SH-SY5Y (cell line): ENCODE data around the gene ARL6IP5.

ENCODE experiments used
- GATA2 ChIP-seq: IDR thresholded peaks from 2 replicates; pipeline ENCODE4 v1.6.1; 2011; ENCODE audit warnings: mild to moderate bottlenecking, low read depth, low read length
- GATA3 ChIP-seq: IDR thresholded peaks from 2 replicates; pipeline ENCODE4 v1.6.1; 2011; ENCODE audit warnings: low read depth, mild to moderate bottlenecking, low read length, moderate library complexity

ARL6IP5 gene

GRCh38 chr3:69120879-69121464 lies 36.2 kb downstream of the ARL6IP5 start:
- TF ChIP-seq GATA2 (no peak), GATA3 (no peak)

DNA sequence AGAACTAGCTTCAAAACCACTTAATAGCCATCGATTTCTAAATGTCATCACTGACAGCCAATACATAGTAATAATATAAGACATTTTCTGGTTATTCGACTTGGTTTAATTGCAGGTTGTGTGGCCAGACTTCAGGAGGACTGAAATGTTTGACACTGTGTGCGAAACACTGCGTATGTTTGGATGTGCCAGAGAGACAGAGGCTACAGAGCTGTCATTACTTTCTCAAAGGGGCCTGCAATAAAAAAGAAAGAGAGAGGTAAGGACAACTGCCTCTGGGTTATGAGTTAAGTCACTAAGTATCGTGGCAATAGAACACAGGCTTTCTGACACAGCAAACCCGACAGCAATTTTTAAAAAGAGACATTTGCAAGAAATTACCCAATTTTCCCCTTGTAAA lies 36.8 kb downstream of the ARL6IP5 start:
- TF ChIP-seq GATA2 (no peak), GATA3 (no peak)

DNA sequence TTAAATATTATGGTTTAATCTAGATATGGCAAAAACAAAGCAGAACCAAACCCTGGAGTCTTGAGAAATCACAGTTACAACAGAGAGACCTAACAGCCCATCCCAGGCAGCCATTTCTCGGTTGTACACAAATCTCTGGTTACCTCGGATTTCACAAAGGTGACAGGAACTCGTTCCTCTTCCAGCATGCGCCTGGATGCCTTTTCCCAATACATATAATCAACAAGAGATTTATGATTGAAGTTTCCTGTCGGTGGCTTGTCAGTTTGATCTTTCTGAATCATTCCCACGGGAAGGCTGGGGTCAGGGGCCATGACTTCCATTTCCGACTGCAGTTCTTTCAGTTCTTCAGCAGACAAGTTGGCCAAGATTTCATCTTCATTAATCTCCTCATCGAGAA lies 37.2 kb downstream of the ARL6IP5 start:
- TF ChIP-seq GATA3 (no peak), GATA2 (no peak)

- TF ChIP-seq GATA3 (no peak), GATA2 (no peak)
These were observed 37.7 kb downstream of the ARL6IP5 start, which contains the start of gene LMOD3 for GRCh38 chr3:69122403-69122802. TSS of gene LMOD3 (minus strand) at chr3:69122595. CDS start at chr3:69122386, 209 bp downstream.

GRCh38 chr3:69126216-69126615 lies 41.5 kb downstream of the ARL6IP5 start:
- TF ChIP-seq GATA2 = no peak
- no peak for TF ChIP-seq GATA3

DNA sequence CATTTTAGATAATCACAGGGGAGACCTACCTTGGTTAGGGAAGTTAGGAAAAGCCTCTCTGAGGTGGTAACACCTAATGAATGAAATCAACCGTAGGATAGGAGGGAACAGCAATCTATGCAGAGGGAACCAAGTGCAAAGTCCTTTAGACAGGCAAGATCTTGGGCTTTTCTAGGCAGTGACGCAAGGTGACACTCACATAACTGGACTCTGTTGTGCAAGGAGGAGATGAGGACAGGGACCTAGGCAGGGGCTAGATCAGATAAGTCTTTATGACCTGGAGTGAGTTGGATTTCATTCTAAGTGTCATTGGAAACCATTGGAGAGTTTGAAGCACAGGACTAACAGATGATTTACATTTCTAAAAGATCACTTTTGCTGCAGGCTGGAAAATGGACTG lies 42.3 kb downstream of the ARL6IP5 start:
- TF ChIP-seq GATA3 = no peak
- TF ChIP-seq GATA2 = no peak

DNA sequence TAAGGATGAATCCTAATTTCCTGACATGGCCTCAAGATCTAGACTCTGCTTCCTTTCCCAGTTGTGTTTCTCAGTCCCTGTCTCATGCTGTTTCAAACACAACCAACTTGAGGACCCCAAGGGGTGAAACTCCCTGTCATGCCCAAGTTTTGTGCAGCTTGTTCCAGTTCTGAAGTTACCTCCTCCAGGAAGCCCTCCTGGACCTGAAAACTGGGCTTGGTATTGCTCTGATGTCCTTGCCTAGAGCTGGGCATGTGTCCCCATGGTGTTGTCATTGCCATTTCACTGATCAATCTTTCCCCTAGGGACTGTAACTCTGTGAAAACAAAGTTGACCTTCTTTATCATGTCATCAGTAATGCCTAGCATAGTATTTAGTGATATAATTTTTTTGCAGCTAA lies 43.8 kb downstream of the ARL6IP5 start:
- no peak for TF ChIP-seq GATA2
- TF ChIP-seq GATA3 = no peak

GRCh38 chr3:69129531-69129930 lies 44.8 kb downstream of the ARL6IP5 start:
- TF ChIP-seq GATA2 (no peak), GATA3 (no peak)

DNA sequence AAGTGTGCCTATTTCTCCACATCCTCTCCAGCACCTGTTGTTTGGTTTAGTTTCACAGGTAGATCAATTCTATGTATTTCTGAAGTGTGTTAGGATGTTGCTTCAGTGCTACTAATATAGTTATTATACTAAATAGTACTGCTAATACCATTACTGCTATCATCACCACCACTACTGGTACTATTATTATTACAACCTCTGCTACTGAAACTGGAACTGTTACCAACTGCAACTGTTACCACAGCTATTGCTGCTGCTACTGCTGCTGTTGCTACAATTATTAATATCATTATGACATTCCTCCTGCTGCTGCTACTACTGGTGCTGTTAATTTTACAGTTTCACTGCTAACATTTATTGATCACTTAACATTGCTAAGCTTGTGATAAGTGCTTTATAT lies 46.0 kb downstream of the ARL6IP5 start:
- TF ChIP-seq GATA2 = no peak
- no peak for TF ChIP-seq GATA3

DNA sequence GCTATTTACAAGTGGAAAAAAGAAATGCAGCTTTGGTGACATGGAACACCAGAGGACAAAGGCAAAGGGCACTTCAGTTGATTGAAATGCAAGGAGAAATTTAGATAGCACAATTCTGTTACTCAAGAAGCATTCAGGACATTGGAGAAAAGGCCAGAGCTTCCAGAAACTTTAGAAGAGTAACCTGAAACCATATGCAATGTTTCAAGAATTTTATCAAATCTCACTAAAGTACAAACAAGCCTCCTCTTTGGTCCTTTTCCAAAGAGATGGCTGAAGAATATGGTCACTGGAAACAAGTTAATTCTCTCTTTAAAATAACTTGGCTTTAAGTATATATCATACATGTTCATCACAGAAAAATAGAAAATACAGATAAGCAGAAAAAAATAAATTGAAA lies 52.3 kb downstream of the ARL6IP5 start:
- TF ChIP-seq GATA3 (no peak), GATA2 (no peak)

DNA sequence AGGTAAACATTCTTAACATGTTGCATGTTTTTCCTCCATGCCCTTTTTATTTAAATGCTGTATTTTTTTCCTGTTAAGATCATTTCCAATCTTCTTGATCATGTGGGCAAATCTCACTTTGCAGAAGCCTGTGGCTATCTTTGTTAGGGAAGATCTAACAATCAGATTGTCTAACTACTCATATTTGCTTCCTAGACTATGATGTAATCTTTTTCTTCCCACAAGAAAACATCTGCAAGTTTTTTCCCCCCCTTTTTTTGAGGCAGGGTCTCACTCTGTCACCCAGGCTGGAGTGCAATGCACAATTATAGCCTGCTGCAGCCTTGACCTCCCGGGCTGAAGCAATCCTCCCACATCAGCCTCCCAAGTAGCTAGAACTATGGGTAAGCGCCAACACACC lies 52.7 kb downstream of the ARL6IP5 start:
- TF ChIP-seq GATA3 = no peak
- TF ChIP-seq GATA2 = no peak

DNA sequence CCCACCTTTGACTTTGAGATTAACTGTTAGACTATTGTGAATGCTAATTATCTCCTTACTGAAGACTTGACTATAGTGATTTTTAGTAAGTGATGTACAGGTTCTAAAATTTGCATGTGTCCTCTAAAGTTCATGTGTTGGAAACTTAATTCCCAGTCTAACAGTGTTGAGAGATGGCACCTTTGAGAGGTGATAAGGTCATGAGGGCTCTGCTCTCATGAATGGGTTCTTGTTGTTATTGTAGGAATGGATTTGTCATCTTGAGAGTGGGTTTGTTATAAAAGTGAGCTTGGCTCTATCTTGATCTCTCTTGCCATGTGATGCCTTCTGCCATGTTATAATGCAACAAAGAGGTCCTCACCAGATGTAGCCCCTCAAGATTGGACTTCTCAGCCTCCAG lies 56.6 kb downstream of the ARL6IP5 start:
- no peak for TF ChIP-seq GATA2

- TF ChIP-seq GATA2 (no peak), GATA3 (no peak)
These were observed 57.4 kb downstream of the ARL6IP5 start for GRCh38 chr3:69142090-69142489.

GRCh38 chr3:69142797-69143454 lies 58.2 kb downstream of the ARL6IP5 start:
- TF ChIP-seq GATA3 = no peak
- TF ChIP-seq GATA2 = no peak

DNA sequence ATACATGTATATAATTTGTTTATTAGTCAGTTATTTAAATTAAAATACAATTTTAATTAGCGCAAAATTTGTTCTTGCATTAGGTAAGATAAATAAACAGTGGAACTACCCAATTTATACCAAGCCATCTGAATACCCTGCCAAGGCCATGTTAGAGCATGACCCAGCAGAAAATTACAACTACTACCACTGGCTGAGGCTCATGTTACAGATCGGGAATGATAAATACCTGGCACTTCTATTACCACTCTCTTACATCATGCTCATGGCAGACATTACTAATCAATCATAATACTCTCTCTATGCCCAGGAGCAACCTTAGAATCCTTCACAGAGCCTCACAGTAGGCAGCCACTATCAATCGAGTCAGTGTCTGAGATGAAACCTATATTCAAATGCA lies 58.9 kb downstream of the ARL6IP5 start:
- TF ChIP-seq GATA2 (no peak), GATA3 (no peak)
